Gastroesophageal sphincter (tissue), 4 donors: ENCODE results near the gene EPC1. TPM values are rescaled to one million over a fixed set of nuclear protein-coding genes. Genes with fewer than 3 reads are reported as not detected.

Experiments used
- ATAC-seq: fragments of 150-250 bp; one replicate; pipeline ENCODE4 v1.9.1; 2016; ENCODE audit warnings: mild to moderate bottlenecking, moderate library complexity
- H3K27ac ChIP-seq, 4 donors: fragments of 200-600 bp; sonication (generic) in 3 of 4; 1 replicate in 3 of 4; 2 replicates in 1 of 4; pipeline ENCODE4 v1.5.1; 2016 to 2019
- H3K27me3 ChIP-seq: fragments of 200-600 bp; sonication (generic); one replicate; pipeline ENCODE4 v1.5.1; 2019
- H3K36me3 ChIP-seq, 2 donors: fragments of 200-600 bp; sonication (generic); one replicate each; pipeline ENCODE4 v1.5.1; 2019; ENCODE audit warnings: control low read depth in 1 of 2
- H3K4me1 ChIP-seq, 3 donors: fragments of 200-600 bp; sonication (generic); 1 replicate in 2 of 3; 2 replicates in 1 of 3; pipeline ENCODE4 v1.5.1; 2016 to 2019; ENCODE audit warnings: control low read depth in 2 of 3
- H3K4me3 ChIP-seq, 2 donors: fragments of 200-600 bp; sonication (generic); one replicate each; pipeline ENCODE4 v1.5.1; 2019; ENCODE audit warnings: mild to moderate bottlenecking in 1 of 2, moderate library complexity in 1 of 2
- H3K9me3 ChIP-seq, 3 donors: fragments of 200-600 bp; sonication (generic); one replicate each; pipeline ENCODE4 v1.5.1; 2017 to 2019; ENCODE audit warnings: control low read depth in 2 of 3
- EP300 ChIP-seq: sonication (generic); formaldehyde crosslinking; IDR thresholded peaks from one replicate; pipeline ENCODE4 v1.6.1; 2017; ENCODE audit warnings: antibody characterized with exemption, mild to moderate bottlenecking
- POLR2A ChIP-seq, 2 donors: fragments of 450-650 bp; IDR thresholded peaks; one replicate each; pipeline ENCODE4 v1.6.1; 2017; ENCODE audit warnings: antibody characterized with exemption in 2 of 2, mild to moderate bottlenecking in 2 of 2, moderate library complexity in 1 of 2
- POLR2AphosphoS5 ChIP-seq: sonication (generic); formaldehyde crosslinking; IDR thresholded peaks from one replicate; pipeline ENCODE4 v1.6.1; 2017; ENCODE audit warnings: antibody characterized with exemption
- WGBS, 2 donors: methylation state at CpG; one replicate each; pipeline ENCODE4 v1.1.5; 2018; ENCODE audit warnings: low coverage in 1 of 2; 5-methylcytosine and 5-hydroxymethylcytosine counted together
- total RNA-seq, 4 donors: library from RNA; depleted of rRNA; stranded (reverse); fragments of >200 nt; gene quantifications; one replicate each; pipeline ENCODE4 v1.1.0, GENCODE V29; 2016
- TF ChIP-seq, protein P1 (sequence below), 4 experiments: fragments of 200-600 bp in 2 of 4; fragments of 450-650 bp in 2 of 4; sonication (generic) in 1 of 4; IDR thresholded peaks; one replicate each; pipeline ENCODE4 v1.5.1; 2017 to 2019; ENCODE audit warnings: antibody characterized with exemption in 4 of 4, mild to moderate bottlenecking in 2 of 4, moderate library complexity in 2 of 4

Gene EPC1
- total RNA-seq, 4 donors from 2014 or later = 24.1 to 61.3 (median 32.3) TPM

- H3K9me3 ChIP-seq = no peaks in the 10 kb centered on the region
- H3K4me1 ChIP-seq = peaks cover 40 to 100% (median 47%) of the 10 kb centered on the region in 3 donors
- no peaks in the 10 kb centered on the region for H3K27me3 ChIP-seq
- 25 to 37% methylated on average over 2 to 3 of the region's 3 CpGs for WGBS, 2 donors
- H3K27ac ChIP-seq = no peak overlapping the region
- TF ChIP-seq POLR2AphosphoS5 (no peak), EP300 (no peak), POLR2A (IDR thresholded peaks at IDR 0.05) (no peak)
- TF ChIP-seq, protein P1, sequence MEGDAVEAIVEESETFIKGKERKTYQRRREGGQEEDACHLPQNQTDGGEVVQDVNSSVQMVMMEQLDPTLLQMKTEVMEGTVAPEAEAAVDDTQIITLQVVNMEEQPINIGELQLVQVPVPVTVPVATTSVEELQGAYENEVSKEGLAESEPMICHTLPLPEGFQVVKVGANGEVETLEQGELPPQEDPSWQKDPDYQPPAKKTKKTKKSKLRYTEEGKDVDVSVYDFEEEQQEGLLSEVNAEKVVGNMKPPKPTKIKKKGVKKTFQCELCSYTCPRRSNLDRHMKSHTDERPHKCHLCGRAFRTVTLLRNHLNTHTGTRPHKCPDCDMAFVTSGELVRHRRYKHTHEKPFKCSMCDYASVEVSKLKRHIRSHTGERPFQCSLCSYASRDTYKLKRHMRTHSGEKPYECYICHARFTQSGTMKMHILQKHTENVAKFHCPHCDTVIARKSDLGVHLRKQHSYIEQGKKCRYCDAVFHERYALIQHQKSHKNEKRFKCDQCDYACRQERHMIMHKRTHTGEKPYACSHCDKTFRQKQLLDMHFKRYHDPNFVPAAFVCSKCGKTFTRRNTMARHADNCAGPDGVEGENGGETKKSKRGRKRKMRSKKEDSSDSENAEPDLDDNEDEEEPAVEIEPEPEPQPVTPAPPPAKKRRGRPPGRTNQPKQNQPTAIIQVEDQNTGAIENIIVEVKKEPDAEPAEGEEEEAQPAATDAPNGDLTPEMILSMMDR (IDR thresholded peaks at IDR 0.05) = no peak
- ATAC-seq = no peak
- no peaks in the 10 kb centered on the region for H3K36me3 ChIP-seq
- H3K4me3 ChIP-seq = no peak overlapping the region
These were observed 18.5 kb downstream of the EPC1 start for GRCh38 chr10:32328499-32328898.

- Histone ChIP-seq H3K9me3 (no peaks in the 10 kb centered on the region), H3K27ac (no peak overlapping the region), H3K4me1 (peaks cover 29 to 99% (median 40%) of the 10 kb centered on the region in 3 donors), H3K4me3 (no peak overlapping the region), H3K36me3 (no peaks in the 10 kb centered on the region), H3K27me3 (no peaks in the 10 kb centered on the region)
- WGBS, 2 donors = 14 to 23% methylated on average over 1 of the region's 1 CpG
- TF ChIP-seq POLR2A (IDR thresholded peaks at IDR 0.05) (no peak), POLR2AphosphoS5 (no peak), EP300 (no peak)
- TF ChIP-seq, protein P1 (IDR thresholded peaks at IDR 0.05) = no peak
- ATAC-seq = no peak
These were observed 19.6 kb downstream of the EPC1 start for GRCh38 chr10:32327364-32327691.

DNA sequence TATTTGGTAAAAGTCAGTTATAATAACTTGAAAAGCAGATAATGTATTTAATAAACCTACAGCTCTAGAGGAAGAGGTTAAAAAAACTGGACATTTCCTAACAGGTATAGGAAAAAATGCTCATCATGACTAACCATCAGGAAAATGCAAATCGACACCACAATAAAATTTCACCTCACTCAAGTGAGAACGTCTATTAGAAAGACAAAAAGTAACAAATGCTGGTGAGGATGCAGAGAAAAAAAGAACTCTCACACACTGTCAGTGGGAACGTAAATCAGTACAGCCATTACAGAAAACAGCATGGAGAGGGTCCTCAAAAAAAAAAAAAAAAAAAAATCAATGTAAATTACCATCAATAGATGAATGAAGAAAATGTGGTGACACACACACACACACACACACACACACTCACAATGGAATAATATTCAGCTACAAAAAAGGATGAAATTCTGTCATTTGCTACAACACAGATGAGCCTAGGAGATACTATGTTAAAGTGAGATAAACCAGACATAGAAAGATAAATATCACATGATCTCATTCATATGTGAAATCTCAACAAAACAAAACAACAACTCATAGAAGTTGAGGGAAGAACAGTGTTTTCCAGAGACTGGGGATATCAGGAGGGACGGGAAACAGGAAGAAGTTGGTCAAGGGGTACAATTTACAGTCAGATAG, 20.1 kb downstream of the EPC1 start:
- no peak overlapping the region for H3K27ac ChIP-seq
- H3K9me3 ChIP-seq = no peaks in the 10 kb centered on the region
- peaks cover 24 to 99% (median 37%) of the 10 kb centered on the region in 3 donors for H3K4me1 ChIP-seq
- H3K4me3 ChIP-seq = no peak overlapping the region
- H3K36me3 ChIP-seq = no peaks in the 10 kb centered on the region
- no peak for ATAC-seq
- no peaks in the 10 kb centered on the region for H3K27me3 ChIP-seq
- 41 to 67% methylated on average over 3 to 4 of the region's 4 CpGs for WGBS, 2 donors
- TF ChIP-seq, protein P1 (IDR thresholded peaks at IDR 0.05) = no peak
- TF ChIP-seq EP300 = no peak
- no peak for TF ChIP-seq POLR2A (IDR thresholded peaks at IDR 0.05)
- TF ChIP-seq POLR2AphosphoS5 = no peak

- Histone ChIP-seq H3K27me3 (no peaks in the 10 kb centered on the region), H3K36me3 (no peaks in the 10 kb centered on the region), H3K4me1 (peaks cover 21 to 99% (median 37%) of the 10 kb centered on the region in 3 donors), H3K9me3 (no peaks in the 10 kb centered on the region), H3K4me3 (no peak overlapping the region), H3K27ac (no peak overlapping the region)
- TF ChIP-seq, protein P1 (IDR thresholded peaks at IDR 0.05) = no peak
- no peak for TF ChIP-seq POLR2A (IDR thresholded peaks at IDR 0.05)
- TF ChIP-seq POLR2AphosphoS5 = no peak
- TF ChIP-seq EP300 = no peak
- 17 to 39% methylated on average over 2 to 4 of the region's 4 CpGs for WGBS, 2 donors
- ATAC-seq = no peak
These were observed 20.8 kb downstream of the EPC1 start for GRCh38 chr10:32326119-32326518.

DNA sequence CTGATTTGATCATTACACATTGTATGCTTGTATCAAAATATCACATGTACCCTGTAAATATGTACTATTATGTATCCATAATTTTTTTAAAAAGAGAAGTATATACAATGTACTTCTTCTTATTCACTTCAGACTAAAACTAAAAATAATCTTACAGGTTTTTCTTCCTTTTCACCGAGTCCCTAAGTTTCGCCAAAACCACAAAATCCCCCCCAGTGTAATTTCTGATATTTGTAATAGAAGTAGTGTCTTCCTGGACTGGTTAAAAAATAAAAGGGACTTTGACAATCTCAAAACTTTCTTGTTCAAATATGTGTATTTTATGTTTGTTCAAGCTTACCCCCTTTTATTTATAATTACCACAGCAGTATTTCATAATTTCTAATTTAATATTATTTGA, 23.9 kb downstream of the EPC1 start:
- Histone ChIP-seq H3K27me3 (no peaks in the 10 kb centered on the region), H3K9me3 (no peaks in the 10 kb centered on the region), H3K4me3 (no peak overlapping the region), H3K4me1 (peaks cover 12 to 99% (median 16%) of the 10 kb centered on the region in 3 donors), H3K27ac (no peak overlapping the region), H3K36me3 (no peaks in the 10 kb centered on the region)
- 71 to 92% methylated on average over 2 of the region's 2 CpGs for WGBS, 2 donors
- TF ChIP-seq POLR2A (IDR thresholded peaks at IDR 0.05) (no peak), POLR2AphosphoS5 (no peak), EP300 (no peak)
- TF ChIP-seq, protein P1 (IDR thresholded peaks at IDR 0.05) = no peak
- ATAC-seq = no peak
